Large intestine (tissue), 3 donors: ENCODE measurements around the gene PLA2G4B. TPM values are rescaled to one million over a fixed set of nuclear protein-coding genes. Genes with fewer than 3 reads are reported as not detected.
A peak's percentile ranks its signal among the peaks of the same experiment; 100 is the strongest.

Experiments
- DNase-seq, 2 donors: peaks; one replicate each; pipeline versions ENCODE4 v3.0.0 to v3.0.0-alpha.2; 2013
- H3K27ac ChIP-seq: one replicate; pipeline ENCODE4 v1.5.1; 2013; ENCODE audit warnings: low read length
- H3K27me3 ChIP-seq: 2 replicates; pipeline ENCODE4 v1.6.1; 2013; ENCODE audit warnings: low read length; ENCODE audit not compliant: control insufficient read depth, insufficient read depth
- H3K36me3 ChIP-seq: 2 replicates; pipeline ENCODE4 v1.6.1; 2013; ENCODE audit warnings: low read length; ENCODE audit not compliant: control insufficient read depth, insufficient read depth
- H3K4me1 ChIP-seq: one replicate; pipeline ENCODE4 v1.6.1; 2013; ENCODE audit warnings: low read length; ENCODE audit not compliant: control insufficient read depth, insufficient read depth
- H3K4me3 ChIP-seq: one replicate; pipeline ENCODE4 v1.5.1; 2013; ENCODE audit warnings: low read length
- H3K9me3 ChIP-seq: one replicate; pipeline ENCODE4 v1.6.1; 2013; ENCODE audit warnings: mild to moderate bottlenecking, low read depth, low read length, moderate library complexity; ENCODE audit not compliant: control insufficient read depth
- WGBS: methylation state at CpG from one replicate; pipeline ENCODE4 v1.1.5; 2013; ENCODE audit warnings: low lambda C conversion rate; ENCODE audit not compliant: insufficient coverage; 5-methylcytosine and 5-hydroxymethylcytosine counted together
- polyA plus RNA-seq: library from polyadenylated mRNA; unstranded; fragments of 120-200 nt; gene quantifications from one replicate; pipeline ENCODE4 v1.2.1, GENCODE V29; 2013

Gene PLA2G4B
- polyA plus RNA-seq, 1 donor, result 10.4 TPM

DNA sequence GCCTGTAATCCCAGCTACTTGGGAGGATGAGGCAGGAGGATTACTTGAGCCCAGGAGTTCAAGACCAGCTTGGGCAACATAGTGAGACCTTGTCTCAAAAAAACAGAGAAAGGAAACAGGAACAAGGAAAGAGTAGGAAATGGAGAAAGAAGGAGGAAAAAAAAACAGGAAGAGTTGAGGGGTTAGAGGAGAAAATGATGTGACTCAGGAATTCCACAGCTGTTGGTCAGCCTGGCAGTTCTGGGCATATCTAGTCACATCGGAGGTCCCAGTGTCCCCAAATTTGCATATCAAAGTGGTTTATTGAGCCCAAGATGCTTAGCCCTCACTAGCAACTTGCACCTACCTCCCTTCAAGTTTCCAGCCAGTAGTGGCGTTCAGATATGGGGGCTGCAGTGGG lies 29.5 kb upstream of the PLA2G4B start:
- no peaks in the 10 kb centered on the region for H3K4me1 ChIP-seq
- no peaks in the 10 kb centered on the region for H3K9me3 ChIP-seq
- H3K27ac ChIP-seq, result no peak overlapping the region
- no CpG with 5 or more reads among the region's 2 CpGs for WGBS
- peaks cover 52% of the 10 kb centered on the region for H3K36me3 ChIP-seq
- no peak for DNase-seq
- no peak overlapping the region for H3K4me3 ChIP-seq
- H3K27me3 ChIP-seq, result no peaks in the 10 kb centered on the region

DNA sequence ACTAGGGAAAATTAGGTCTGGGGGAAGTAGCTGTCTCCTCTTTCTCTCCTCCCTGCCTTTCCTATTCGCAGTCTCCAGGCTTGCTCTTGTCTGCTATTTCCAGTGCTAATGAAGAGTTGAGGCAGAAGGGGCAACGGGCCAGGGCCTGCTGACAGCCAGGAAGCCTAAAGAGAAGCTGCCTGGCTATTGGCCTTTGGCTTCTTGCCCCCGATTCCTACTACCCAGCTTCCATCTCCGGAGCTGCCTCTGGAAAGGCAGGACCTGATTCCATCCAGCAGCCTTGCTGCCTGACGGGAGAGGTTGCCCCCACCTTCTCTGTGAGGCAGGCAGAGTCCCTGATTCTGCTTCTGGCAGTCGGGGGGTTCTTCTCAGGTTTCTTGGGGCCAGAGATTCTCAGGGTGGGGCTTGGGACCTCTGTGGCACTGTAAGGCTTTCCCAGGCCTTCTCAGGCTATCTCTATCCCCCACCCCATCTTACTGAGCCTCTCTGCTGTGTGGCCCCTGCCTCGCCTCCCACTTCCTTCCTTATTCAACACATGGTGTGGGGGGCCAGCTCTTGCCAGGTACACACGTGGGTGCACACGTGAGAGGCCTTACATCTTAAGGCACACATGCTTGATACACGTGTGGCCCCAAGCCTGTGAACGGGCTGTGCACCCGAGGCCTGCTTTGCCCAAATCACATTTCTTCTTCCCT lies 29.0 kb upstream of the PLA2G4B start:
- Histone ChIP-seq H3K4me1 (no peaks in the 10 kb centered on the region), H3K36me3 (peaks cover 54% of the 10 kb centered on the region), H3K27me3 (no peaks in the 10 kb centered on the region), H3K4me3 (no peak overlapping the region), H3K27ac (no peak overlapping the region), H3K9me3 (no peaks in the 10 kb centered on the region)
- WGBS, result no CpG with 5 or more reads among the region's 12 CpGs
- DNase-seq, result no peak

DNA sequence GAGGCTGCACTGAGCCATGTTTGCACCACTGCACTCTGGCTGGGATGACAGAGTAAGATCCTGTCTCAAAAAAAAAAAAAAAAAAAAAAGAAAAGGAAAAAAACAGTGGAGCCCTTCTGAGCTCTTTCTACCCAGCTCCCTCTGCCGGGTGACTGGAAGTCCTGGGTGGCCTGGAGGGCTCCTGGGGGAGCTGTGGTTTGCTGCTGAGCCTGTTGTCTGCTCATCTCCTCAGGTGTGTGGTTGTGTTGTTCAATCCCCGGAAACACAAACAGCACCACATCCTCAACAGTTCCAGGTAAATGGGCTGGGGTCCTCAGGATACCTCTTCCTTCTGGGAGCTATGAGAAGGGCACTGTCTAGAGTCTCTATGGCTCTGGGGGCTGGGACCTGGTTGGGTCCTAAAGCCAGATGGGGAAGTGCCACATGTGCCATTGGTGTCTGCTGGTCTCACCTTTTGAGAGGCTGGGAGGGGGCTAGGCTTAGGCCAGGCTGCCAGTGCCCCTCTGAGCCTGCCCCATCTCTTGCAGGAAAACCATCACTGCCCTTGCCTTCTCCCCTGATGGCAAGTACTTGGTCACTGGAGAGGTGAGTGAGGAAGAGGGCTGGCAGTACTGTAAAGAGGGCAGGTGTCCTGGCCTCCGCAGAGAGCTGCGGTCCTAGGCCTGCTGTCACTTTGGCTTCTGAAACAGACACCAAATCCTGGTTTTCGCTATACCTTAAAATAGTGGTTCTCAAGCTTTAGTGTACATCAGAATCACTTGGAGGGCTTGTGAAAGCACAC lies 27.8 kb upstream of the PLA2G4B start:
- Histone ChIP-seq H3K27ac (no peak overlapping the region), H3K4me3 (no peak overlapping the region), H3K27me3 (no peaks in the 10 kb centered on the region), H3K4me1 (no peaks in the 10 kb centered on the region), H3K36me3 (peaks cover 56% of the 10 kb centered on the region), H3K9me3 (no peaks in the 10 kb centered on the region)
- no CpG with 5 or more reads among the region's 5 CpGs for WGBS
- DNase-seq, result no peak

DNA sequence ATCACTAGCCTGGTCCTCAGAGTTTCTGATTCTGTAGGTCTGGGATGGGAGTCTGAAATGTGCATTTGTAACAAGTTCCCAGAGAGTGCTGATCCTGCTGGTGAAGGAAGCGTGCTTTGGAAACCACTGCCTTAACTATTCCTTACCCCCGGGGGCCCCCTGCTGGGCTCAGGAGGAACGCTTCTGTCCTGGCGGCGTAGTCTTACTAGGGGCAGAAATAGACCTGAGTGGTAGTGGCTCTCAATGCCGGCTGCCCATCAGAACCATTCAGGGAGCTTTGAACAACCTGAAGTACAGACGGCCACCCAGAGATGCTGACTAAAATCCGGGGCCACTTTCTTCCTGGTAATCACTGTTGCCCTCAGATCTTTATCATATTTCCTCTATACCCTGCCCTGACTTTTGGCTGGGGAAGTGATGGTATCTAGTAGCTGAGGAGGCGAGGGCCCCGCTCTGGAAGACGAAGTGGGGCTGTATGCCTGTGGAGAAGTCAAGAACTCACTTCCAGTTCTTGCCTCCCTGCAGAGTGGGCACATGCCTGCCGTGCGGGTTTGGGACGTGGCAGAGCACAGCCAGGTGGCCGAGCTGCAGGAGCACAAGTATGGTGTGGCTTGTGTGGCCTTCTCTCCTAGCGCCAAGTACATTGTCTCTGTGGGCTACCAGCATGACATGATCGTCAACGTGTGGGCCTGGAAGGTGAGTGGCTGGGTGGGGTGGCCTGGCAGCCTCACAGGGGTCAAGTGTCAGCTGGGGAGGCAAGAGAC lies 27.0 kb upstream of the PLA2G4B start:
- H3K36me3 ChIP-seq, result peaks cover 62% of the 10 kb centered on the region
- H3K27ac ChIP-seq, result no peak overlapping the region
- WGBS, result no CpG with 5 or more reads among the region's 18 CpGs

DNA sequence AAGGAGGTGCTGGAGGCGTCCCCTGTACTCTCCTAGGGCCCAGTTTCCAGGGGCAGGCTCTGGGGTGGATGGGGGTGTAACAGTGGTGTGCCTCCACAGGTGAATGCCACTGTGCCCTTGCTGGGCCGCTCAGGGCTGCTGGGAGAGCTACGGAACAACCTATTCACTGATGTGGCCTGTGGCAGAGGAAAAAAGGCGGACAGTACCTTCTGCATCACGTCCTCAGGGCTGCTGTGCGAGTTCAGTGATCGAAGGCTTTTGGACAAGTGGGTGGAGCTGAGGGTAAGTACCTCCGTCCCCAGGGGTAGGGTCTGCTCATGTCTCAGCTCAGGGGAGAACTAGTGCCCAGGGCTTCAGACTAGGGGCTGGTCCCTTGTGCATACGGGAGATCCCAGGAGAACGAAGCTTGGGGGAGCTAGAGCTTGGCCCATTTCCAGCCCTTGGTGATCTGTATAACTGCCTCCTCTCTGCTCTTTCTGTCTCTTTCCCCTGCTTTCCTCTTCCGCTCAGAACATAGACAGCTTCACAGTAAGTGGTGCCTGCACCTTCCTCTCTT lies 25.7 kb upstream of the PLA2G4B start:
- Histone ChIP-seq H3K9me3 (no peaks in the 10 kb centered on the region), H3K36me3 (peaks cover 71% of the 10 kb centered on the region), H3K27me3 (no peaks in the 10 kb centered on the region), H3K4me3 (no peak overlapping the region), H3K27ac (no peak overlapping the region), H3K4me1 (no peaks in the 10 kb centered on the region)
- DNase-seq, result no peak
- WGBS, result 100% methylated on average over 1 of the region's 11 CpGs

More for the DNA sequence above, 27.0 kb upstream of the PLA2G4B start:
- DNase-seq, result peak; percentile 67 to 68
- no peaks in the 10 kb centered on the region for H3K4me1 ChIP-seq
- H3K27me3 ChIP-seq, result no peaks in the 10 kb centered on the region
- no peak overlapping the region for H3K4me3 ChIP-seq
- H3K9me3 ChIP-seq, result no peaks in the 10 kb centered on the region

DNA sequence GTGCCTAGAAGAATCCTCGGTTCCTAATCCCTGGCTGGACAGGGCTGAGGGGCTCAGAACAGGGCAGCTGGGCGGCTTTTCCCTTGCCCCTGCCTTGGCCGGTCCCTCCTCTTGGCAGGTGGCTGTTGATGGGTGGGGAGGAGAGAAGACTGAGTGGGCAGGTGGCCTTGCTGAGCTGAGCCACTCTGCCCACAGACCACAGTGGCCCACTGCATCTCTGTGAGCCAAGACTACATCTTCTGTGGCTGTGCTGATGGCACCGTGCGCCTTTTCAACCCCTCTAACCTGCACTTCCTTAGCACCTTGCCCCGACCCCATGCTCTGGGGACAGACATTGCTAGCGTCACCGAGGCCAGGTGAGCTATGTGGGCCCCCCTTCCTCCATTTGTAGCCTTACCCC lies 25.2 kb upstream of the PLA2G4B start:
- Histone ChIP-seq H3K4me1 (no peaks in the 10 kb centered on the region), H3K27me3 (no peaks in the 10 kb centered on the region), H3K4me3 (no peak overlapping the region), H3K36me3 (peaks cover 76% of the 10 kb centered on the region), H3K27ac (no peak overlapping the region), H3K9me3 (no peaks in the 10 kb centered on the region)
- DNase-seq, result no peak
- no CpG with 5 or more reads among the region's 8 CpGs for WGBS

DNA sequence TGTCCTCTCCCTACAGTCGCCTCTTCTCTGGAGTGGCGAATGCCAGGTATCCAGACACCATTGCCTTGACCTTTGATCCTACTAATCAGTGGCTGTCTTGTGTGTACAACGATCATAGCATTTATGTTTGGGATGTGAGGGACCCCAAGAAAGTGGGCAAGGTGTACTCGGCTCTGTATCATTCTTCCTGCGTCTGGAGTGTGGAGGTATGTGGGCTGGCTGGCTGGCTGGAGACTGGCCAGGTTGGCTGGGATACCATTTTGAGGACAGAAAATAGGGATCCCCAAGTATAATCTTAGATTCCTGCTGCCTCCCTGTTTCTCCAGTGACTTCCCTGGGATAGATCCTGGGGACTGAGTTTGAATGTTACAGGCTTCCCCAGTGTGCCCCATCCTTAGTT lies 24.1 kb upstream of the PLA2G4B start:
- Histone ChIP-seq H3K27ac (no peak overlapping the region), H3K27me3 (no peaks in the 10 kb centered on the region), H3K4me3 (no peak overlapping the region), H3K36me3 (peaks cover 85% of the 10 kb centered on the region), H3K4me1 (no peaks in the 10 kb centered on the region), H3K9me3 (no peaks in the 10 kb centered on the region)
- no peak for DNase-seq
- WGBS, result no CpG with 5 or more reads among the region's 5 CpGs

DNA sequence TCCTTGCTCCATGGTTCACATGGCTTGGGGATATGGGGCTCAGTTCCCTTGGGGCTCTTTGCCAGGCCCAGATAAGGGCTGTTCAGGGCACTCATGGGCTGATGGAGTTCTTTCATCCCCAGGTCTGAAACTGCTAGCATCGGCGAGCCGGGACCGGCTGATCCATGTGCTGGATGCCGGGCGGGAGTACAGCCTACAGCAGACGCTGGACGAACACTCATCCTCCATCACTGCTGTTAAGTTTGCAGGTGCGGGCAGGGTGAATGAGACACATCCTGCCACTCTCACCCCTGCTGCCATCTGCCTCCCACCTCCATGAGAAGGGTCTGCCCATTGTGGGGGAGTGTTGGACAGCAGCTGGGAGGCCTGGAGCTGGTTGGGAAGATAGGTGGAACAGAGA lies 21.9 kb upstream of the PLA2G4B start:
- Histone ChIP-seq H3K36me3 (peaks cover 96% of the 10 kb centered on the region), H3K9me3 (no peaks in the 10 kb centered on the region), H3K4me3 (no peak overlapping the region), H3K4me1 (peaks cover 8% of the 10 kb centered on the region), H3K27ac (no peak overlapping the region), H3K27me3 (no peaks in the 10 kb centered on the region)
- no CpG with 5 or more reads among the region's 9 CpGs for WGBS
- no peak for DNase-seq

DNA sequence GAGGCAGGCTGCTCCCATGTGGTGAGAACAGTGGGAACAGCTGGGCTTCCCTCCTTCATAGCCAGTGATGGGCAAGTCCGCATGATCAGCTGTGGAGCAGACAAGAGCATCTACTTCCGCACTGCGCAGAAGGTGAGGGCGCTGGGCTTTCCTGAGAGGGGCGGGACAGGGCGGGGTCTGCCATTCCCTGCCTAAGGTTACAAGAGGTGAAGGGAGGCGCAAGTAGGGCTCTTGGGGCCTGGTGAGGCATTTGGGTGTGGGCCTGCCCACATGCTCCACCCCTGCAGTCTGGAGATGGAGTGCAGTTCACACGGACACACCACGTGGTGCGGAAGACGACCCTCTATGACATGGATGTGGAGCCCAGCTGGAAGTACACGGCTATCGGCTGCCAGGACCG lies 21.3 kb upstream of the PLA2G4B start:
- Histone ChIP-seq H3K9me3 (no peaks in the 10 kb centered on the region), H3K27me3 (no peaks in the 10 kb centered on the region), H3K27ac (no peak overlapping the region), H3K4me1 (peaks cover 8% of the 10 kb centered on the region), H3K36me3 (peaks cover 95% of the 10 kb centered on the region), H3K4me3 (no peak overlapping the region)
- no peak for DNase-seq
- WGBS, result no CpG with 5 or more reads among the region's 14 CpGs

DNA sequence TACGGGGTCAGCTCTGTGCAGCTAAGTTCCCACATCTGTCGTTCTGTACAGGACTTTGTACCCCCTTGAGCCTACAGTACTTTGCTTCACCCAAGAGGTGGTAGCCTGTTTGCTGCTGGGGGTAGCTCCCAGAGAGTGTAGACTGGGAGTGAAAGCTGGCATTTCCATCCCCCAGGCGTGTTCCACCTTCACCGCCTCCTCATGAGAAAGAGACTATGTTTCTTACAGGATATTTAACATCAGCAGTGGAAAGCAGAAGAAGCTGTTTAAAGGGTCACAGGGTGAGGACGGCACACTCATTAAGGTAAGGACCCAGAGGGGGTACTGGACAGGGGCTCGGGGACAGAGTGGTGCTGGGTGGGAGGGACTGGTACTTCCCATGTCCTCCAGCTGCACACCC lies 20.9 kb upstream of the PLA2G4B start:
- peaks cover 95% of the 10 kb centered on the region for H3K36me3 ChIP-seq
- H3K4me3 ChIP-seq, result no peak overlapping the region
- peaks cover 8% of the 10 kb centered on the region for H3K4me1 ChIP-seq
- no peak overlapping the region for H3K27ac ChIP-seq
- no peaks in the 10 kb centered on the region for H3K27me3 ChIP-seq
- H3K9me3 ChIP-seq, result no peaks in the 10 kb centered on the region
- no CpG with 5 or more reads among the region's 6 CpGs for WGBS
- DNase-seq, result no peak
